GM12878 (cell line): ENCODE measurements around the gene ZNF445. TPM values are rescaled to one million over a fixed set of nuclear protein-coding genes. Genes with fewer than 3 reads are reported as not detected.

Experiments used
- ATAC-seq: fragments of 200-7000 bp; cut with Tn5 transposase; 3 replicates; pipeline ENCODE4 v1.9.1; 2020; ENCODE audit warnings: mild to moderate bottlenecking, moderate library complexity
- Bru-seq: library from RNA; stranded (reverse); fragments of 400-500 nt; gene quantifications from one replicate; lab custom pipeline; 2021; lab: Mats Ljungman, UMichigan
- BruChase-seq, 2 experiments: library from RNA; stranded (reverse); fragments of 400-500 nt; gene quantifications; one replicate each; lab custom pipeline; 2021; lab: Mats Ljungman, UMichigan
- BruUV-seq: library from RNA; stranded (reverse); fragments of 400-500 nt; replicated peaks from 2 replicates; lab custom pipeline; 2021; lab: Mats Ljungman, UMichigan
- CTCF ChIA-PET: fragments of 300-600 bp; sonication (Branson Sonifier 250); formaldehyde crosslinking; extraction: SDS; loops from one replicate; lab custom pipeline; 2021; ENCODE audit warnings: inconsistent platforms; lab: Yijun Ruan, JAX
- POLR2A ChIA-PET: fragments of 350-600 bp; formaldehyde crosslinking; extraction: SDS; loops from one replicate; lab custom pipeline; 2021; ENCODE audit warnings: inconsistent platforms; lab: Charles Lee
- RAD21 ChIA-PET: fragments of 300-600 bp; sonication (Branson Sonifier 250); formaldehyde crosslinking; loops from one replicate; lab custom pipeline; 2023; ENCODE audit warnings: antibody characterized with exemption; ENCODE audit not compliant: unreplicated experiment; lab: Charles Lee
- SMC1A ChIA-PET: fragments of 300-600 bp; sonication (Branson Sonifier 250); formaldehyde crosslinking; loops from one replicate; lab custom pipeline; 2023; ENCODE audit not compliant: unreplicated experiment, uncharacterized antibody; lab: Charles Lee
- DNase-seq: peaks from one replicate; pipeline ENCODE4 v3.0.0-alpha.2; 2011; ENCODE audit warnings: low read depth, low spot score
- FAIRE-seq: peaks from 3 replicates; lab custom pipeline; 2011; peaks lifted over from hg19 to GRCh38; lab: Jason Lieb, UNC
- H2AFZ ChIP-seq: 2 replicates; pipeline ENCODE4 v1.6.0; 2011; ENCODE audit warnings: low read depth, low read length, control low read depth; ENCODE audit not compliant: control insufficient read depth
- H3K27ac ChIP-seq: 2 replicates; pipeline ENCODE4 v1.5.1; 2011; ENCODE audit warnings: control low read depth; ENCODE audit not compliant: control insufficient read depth, insufficient read depth
- H3K27me3 ChIP-seq, 2 experiments: replicated peaks in 1 of 2; 2 replicates each; pipeline versions ENCODE4 v1.6.0 to v1.6.1; 2011; ENCODE audit warnings: low read length in 1 of 2; ENCODE audit not compliant: control insufficient read depth in 2 of 2, insufficient read depth in 2 of 2
- H3K36me3 ChIP-seq, 2 experiments: 2 replicates each; pipeline ENCODE4 v1.5.1; 2011; ENCODE audit warnings: low read length in 1 of 2; ENCODE audit not compliant: control insufficient read depth in 2 of 2, insufficient read depth in 2 of 2
- H3K4me1 ChIP-seq: 2 replicates; pipeline ENCODE4 v1.6.1; 2011; ENCODE audit warnings: mild to moderate bottlenecking, low read length, moderate library complexity, mixed read lengths; ENCODE audit not compliant: control insufficient read depth, insufficient read depth
- H3K4me2 ChIP-seq: 2 replicates; pipeline ENCODE4 v1.6.0; 2011; ENCODE audit warnings: control low read depth; ENCODE audit not compliant: control insufficient read depth, insufficient read depth
- H3K4me3 ChIP-seq: fragments of 200-600 bp; sonication (generic); 2 replicates; pipeline ENCODE4 v1.5.1; 2016
- H3K79me2 ChIP-seq: 2 replicates; pipeline ENCODE4 v1.6.0; 2011; ENCODE audit warnings: low read length; ENCODE audit not compliant: control insufficient read depth, insufficient read depth
- H3K9ac ChIP-seq: 2 replicates; pipeline ENCODE4 v1.8.0; 2011; ENCODE audit warnings: low read length, control low read depth, mixed read lengths; ENCODE audit not compliant: control insufficient read depth, insufficient read depth
- H3K9me3 ChIP-seq: replicated peaks from 3 replicates; pipeline ENCODE4 v1.5.1; 2011; ENCODE audit warnings: mild to moderate bottlenecking, low read length; ENCODE audit not compliant: control insufficient read depth, insufficient read depth
- H4K20me1 ChIP-seq: 2 replicates; pipeline ENCODE4 v1.6.0; 2011; ENCODE audit not compliant: control insufficient read depth, insufficient read depth
- CHD2 ChIP-seq: IDR thresholded peaks from 2 replicates; pipeline ENCODE4 v1.6.1; 2011; ENCODE audit warnings: low read depth, low read length, improper control_type of control experiment, borderline replicate concordance
- CREM ChIP-seq: IDR thresholded peaks from 2 replicates; pipeline ENCODE4 v1.6.1; 2014; ENCODE audit warnings: antibody characterized with exemption, low read depth
- MXI1 ChIP-seq: fragments of 150-350 bp; IDR thresholded peaks from 2 replicates; pipeline ENCODE4 v1.6.1; 2011; ENCODE audit warnings: low read depth, mild to moderate bottlenecking, inconsistent platforms, low read length, improper control_type of control experiment
- NBN ChIP-seq: fragments of 450-650 bp; IDR thresholded peaks from 2 replicates; pipeline ENCODE4 v1.6.1; 2016
- POU2F2 ChIP-seq: IDR thresholded peaks from 3 replicates; pipeline ENCODE4 v1.6.1; 2011; ENCODE audit warnings: low read depth, mild to moderate bottlenecking, low read length, borderline replicate concordance
- STAT1 ChIP-seq: fragments of 450-650 bp; conservative IDR thresholded peaks from 2 replicates; pipeline ENCODE4 v1.6.1; 2014; ENCODE audit warnings: antibody characterized with exemption, mild to moderate bottlenecking
- WGBS: methylation state at CpG from one replicate; pipeline ENCODE4 v1.1.6; 2016; ENCODE audit warnings: low lambda C conversion rate; ENCODE audit not compliant: insufficient replicate concordance, insufficient coverage; ENCODE audit errors: missing lambda C conversion rate; 5-methylcytosine and 5-hydroxymethylcytosine counted together
- in situ Hi-C: fragments of 300-500 bp; cut with MboI; formaldehyde crosslinking; loops from 9 replicates; pipeline ENCODE4 v1.14.3; 2018; ENCODE audit warnings: mixed read lengths
- intact Hi-C: fragments of 100-400 bp; cut with micrococcal nuclease; formaldehyde crosslinking; loops from one replicate; pipeline ENCODE4 v1.14.2; 2022; ENCODE audit not compliant: unreplicated experiment
- long read RNA-seq, 2 experiments: library from polyadenylated mRNA; unstranded; transcript quantifications; one replicate each; pipeline ENCODE4 v2.0.0, GENCODE V29; 2019 to 2020
- polyA minus RNA-seq, 3 experiments: library from RNA; depleted of rRNA, polyadenylated mRNA; stranded (reverse); fragments of >200 nt; gene quantifications; 2 replicates each; pipeline ENCODE4 v1.2.3, GENCODE V29; 2011
- polyA plus RNA-seq, 11 experiments: library from polyadenylated mRNA; depleted of rRNA in 4 of 11; unstranded in 6 of 11; stranded (reverse) in 5 of 11; fragments of >200 nt; fragmentation: Nextera tagmentation in 4 of 11; fragmentation: Illumina TruSeq in 1 of 11; extraction: Ambion mirVana in 4 of 11; extraction: Trizol in 1 of 11; gene quantifications; 1 replicate in 1 of 11; 2 replicates in 10 of 11; pipeline versions ENCODE4 v1.2.1 to v1.2.3, GENCODE V29; 2011 to 2016; ENCODE audit warnings: inconsistent platforms in 2 of 11, missing spikeins in 2 of 11, low read depth in 1 of 11
- total RNA-seq, 4 experiments: library from RNA; depleted of rRNA in 3 of 4; stranded (reverse); fragments of >200 nt in 3 of 4; fragmentation: Illumina TruSeq in 1 of 4; extraction: Trizol in 1 of 4; gene quantifications; 2 replicates each; pipeline versions ENCODE4 v1.2.1 to v1.2.3, GENCODE V29; 2013 to 2021
- TF ChIP-seq, protein P1 (sequence below): IDR thresholded peaks from 2 replicates; pipeline ENCODE4 v1.6.1; 2011; ENCODE audit warnings: borderline replicate concordance, low read depth, mild to moderate bottlenecking, moderate library complexity, low read length; ENCODE audit not compliant: insufficient read depth, poor library complexity, severe bottlenecking
- TF ChIP-seq, protein P2 (sequence below): IDR thresholded peaks from 2 replicates; pipeline ENCODE4 v1.6.1; 2011; ENCODE audit warnings: mild to moderate bottlenecking, low read depth, low read length, moderate library complexity; ENCODE audit not compliant: insufficient replicate concordance
- TF ChIP-seq, protein P3 (sequence below): fragments of 450-650 bp; IDR thresholded peaks from 2 replicates; pipeline ENCODE4 v1.6.1; 2017; ENCODE audit warnings: mild to moderate bottlenecking, moderate library complexity

Gene ZNF445
- 35.8 and 37.5 TPM in 2 replicates for total RNA-seq (2013; cell fraction: nucleolus; rRNA removed)
- total RNA-seq (2014; rRNA removed) (4.9 and 5.4 TPM in 2 replicates), total RNA-seq (2014; rRNA removed; fragmentation: Illumina TruSeq; extraction: Trizol) (7.6 and 9.0 TPM in 2 replicates), total RNA-seq (2021) (14.4 and 15.5 TPM in 2 replicates), polyA plus RNA-seq (2011; rRNA removed) (5.7 and 6.2 TPM in 2 replicates), polyA plus RNA-seq (2014; fragmentation: Illumina TruSeq; extraction: Trizol) (7.2 and 8.6 TPM in 2 replicates), polyA plus RNA-seq (2014; fragmentation: Nextera tagmentation; extraction: Ambion mirVana) (under 1 TPM; 0.80 to 0.85 TPM), polyA plus RNA-seq (2014; rRNA removed) (7.2 and 8.0 TPM in 2 replicates), polyA plus RNA-seq (2016; fragmentation: Nextera tagmentation; extraction: Ambion mirVana) (1 to 10 TPM; 3.5 to 4.4 TPM), polyA minus RNA-seq (2011; rRNA and poly(A)+ RNA removed) (13.0 and 13.4 TPM in 2 replicates), Bru-seq, nascent RNA (percentile 75 among the genes with signal in this experiment), BruChase-seq, experiment 1, labeled RNA remaining after a 6-hour chase (percentile 81 among the genes with signal in this experiment), BruChase-seq, experiment 2, labeled RNA remaining after a 2-hour chase (percentile 84 among the genes with signal in this experiment)
- 3.3 TPM for polyA plus RNA-seq (2011; ENCODE audit: low read depth)
- 3.9 and 4.0 TPM in 2 replicates for polyA plus RNA-seq (2011; cell fraction: cytosol; rRNA removed)
- 8.3 and 9.2 TPM in 2 replicates for polyA plus RNA-seq (2011; cell fraction: nucleus; rRNA removed)
- 4.3 TPM in 2 replicates for polyA plus RNA-seq (2012)
- 3.5 and 4.3 TPM in 2 replicates for polyA minus RNA-seq (2011; cell fraction: cytosol; rRNA and poly(A)+ RNA removed)
- polyA minus RNA-seq (2011; cell fraction: nucleus; rRNA and poly(A)+ RNA removed): 4.6 and 11.0 TPM in 2 replicates
- long read RNA-seq, experiment 1: 0 reads
- long read RNA-seq, experiment 2, full-length matches to known transcripts: 1 of 6 reads
- long read RNA-seq, experiment 2, partial matches to known transcripts: 0 of 6 reads
- long read RNA-seq, experiment 2, other reads (novel, unspliced or antisense): 5 of 6 reads

DNA sequence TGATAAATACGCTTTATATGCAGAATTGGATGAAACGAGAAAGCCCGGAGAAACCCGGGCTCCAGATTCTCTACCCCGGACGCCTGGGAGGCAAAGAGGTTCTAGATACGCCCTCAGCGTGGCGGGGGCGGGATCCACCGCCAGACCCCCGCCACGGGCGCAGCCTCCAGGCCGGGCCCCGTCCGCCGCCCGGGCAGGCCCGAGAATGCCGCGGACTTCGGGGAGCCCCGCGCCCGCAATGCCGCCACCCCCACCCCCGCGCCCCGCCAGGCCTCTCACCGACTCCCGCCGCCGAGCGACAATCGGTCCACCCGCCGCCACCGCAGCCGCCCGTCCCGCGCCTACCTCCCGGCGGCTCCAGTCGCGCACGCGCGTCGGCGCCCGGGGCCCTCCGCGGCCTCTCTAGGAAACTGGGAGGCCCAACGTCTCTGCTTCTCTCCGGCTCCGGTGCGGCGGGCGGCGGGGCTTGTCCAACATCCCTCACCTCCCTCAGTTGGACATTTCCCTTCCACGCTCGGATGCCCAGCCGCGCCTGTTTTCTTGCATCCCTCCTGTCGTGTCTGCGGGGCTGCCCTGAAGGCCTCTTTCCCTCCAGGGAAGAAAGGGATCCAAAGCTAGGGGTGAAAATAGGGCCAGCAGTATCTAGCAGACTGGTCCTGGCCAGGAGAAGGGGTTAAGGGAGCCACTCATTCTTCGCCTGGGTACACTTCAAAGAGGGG is at the start of gene ZNF445:
ZNF445 (minus strand) TSS at position 359 of the 719 bp plus-strand sequence. CDS start 22,121 bp downstream, outside the sequence.
- peaks cover 4% of the 10 kb centered on the region; the same call in 1 of the 2 replicates for H3K4me1 ChIP-seq
- ChIA-PET POLR2A (interaction anchor here (0.5 to 1.1 kb wide), 7 partner anchors 13 to 512 kb away, joined by 3 read pairs; no protein-coding TSS in a partner anchor), SMC1A (interaction anchor here (0.9 to 1.9 kb wide), 5 partner anchors 20 to 140 kb away, joined by 3 to 7 read pairs (median 5); no protein-coding TSS in a partner anchor), CTCF (interaction anchor here (0.6 to 1.7 kb wide), 5 partner anchors 15 to 240 kb away, joined by 3 to 5 read pairs (median 4); no protein-coding TSS in a partner anchor), RAD21 (interaction anchor here (1.1 to 1.5 kb wide), 4 partner anchors 33 to 139 kb away, joined by 4 to 5 read pairs (median 5); partner anchors contain the start of gene TCAIM)
- peak within 1 kb of the TSS; percentile 99 for H2AFZ ChIP-seq
- no peaks in the 10 kb centered on the region for H3K27me3 ChIP-seq
- peak; percentile 92 for ATAC-seq
- peak within 1 kb of the TSS; percentile 88 for H3K4me2 ChIP-seq
- H3K27ac ChIP-seq: peak within 1 kb of the TSS; percentile 27
- H3K36me3 ChIP-seq: no peaks in the 10 kb centered on the region
- peak within 1 kb of the TSS; percentile 82 for H3K4me3 ChIP-seq
- peak within 1 kb of the TSS; percentile 61 for H3K9ac ChIP-seq
- H4K20me1 ChIP-seq: no peaks in the 10 kb centered on the region
- WGBS: under 1% methylated on average over 44 of the region's 69 CpGs
- in situ Hi-C loops (no loop called here), intact Hi-C loops (loop anchor here (1.0 to 2.0 kb wide), 2 partner anchors 33 to 39 kb away; no protein-coding TSS in a partner anchor)
- no TSS peak for BruUV-seq
- peaks cover 27% of the 10 kb centered on the region for H3K79me2 ChIP-seq
- DNase-seq: no peak
- FAIRE-seq: no peak
- no peaks in the 10 kb centered on the region for H3K9me3 ChIP-seq
- TF ChIP-seq, protein P1, sequence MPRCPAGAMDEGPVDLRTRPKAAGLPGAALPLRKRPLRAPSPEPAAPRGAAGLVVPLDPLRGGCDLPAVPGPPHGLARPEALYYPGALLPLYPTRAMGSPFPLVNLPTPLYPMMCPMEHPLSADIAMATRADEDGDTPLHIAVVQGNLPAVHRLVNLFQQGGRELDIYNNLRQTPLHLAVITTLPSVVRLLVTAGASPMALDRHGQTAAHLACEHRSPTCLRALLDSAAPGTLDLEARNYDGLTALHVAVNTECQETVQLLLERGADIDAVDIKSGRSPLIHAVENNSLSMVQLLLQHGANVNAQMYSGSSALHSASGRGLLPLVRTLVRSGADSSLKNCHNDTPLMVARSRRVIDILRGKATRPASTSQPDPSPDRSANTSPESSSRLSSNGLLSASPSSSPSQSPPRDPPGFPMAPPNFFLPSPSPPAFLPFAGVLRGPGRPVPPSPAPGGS: no peak
- TF ChIP-seq, protein P2, sequence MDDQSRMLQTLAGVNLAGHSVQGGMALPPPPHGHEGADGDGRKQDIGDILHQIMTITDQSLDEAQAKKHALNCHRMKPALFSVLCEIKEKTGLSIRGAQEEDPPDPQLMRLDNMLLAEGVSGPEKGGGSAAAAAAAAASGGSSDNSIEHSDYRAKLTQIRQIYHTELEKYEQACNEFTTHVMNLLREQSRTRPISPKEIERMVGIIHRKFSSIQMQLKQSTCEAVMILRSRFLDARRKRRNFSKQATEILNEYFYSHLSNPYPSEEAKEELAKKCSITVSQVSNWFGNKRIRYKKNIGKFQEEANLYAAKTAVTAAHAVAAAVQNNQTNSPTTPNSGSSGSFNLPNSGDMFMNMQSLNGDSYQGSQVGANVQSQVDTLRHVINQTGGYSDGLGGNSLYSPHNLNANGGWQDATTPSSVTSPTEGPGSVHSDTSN: no peak
- TF ChIP-seq STAT1 (no peak), MXI1 (peak; percentile 59), POU2F2 (no peak), CHD2 (no peak), NBN (no peak), CREM (peak; percentile 9; the same call in 1 of the 2 replicates)
- TF ChIP-seq, protein P3, sequence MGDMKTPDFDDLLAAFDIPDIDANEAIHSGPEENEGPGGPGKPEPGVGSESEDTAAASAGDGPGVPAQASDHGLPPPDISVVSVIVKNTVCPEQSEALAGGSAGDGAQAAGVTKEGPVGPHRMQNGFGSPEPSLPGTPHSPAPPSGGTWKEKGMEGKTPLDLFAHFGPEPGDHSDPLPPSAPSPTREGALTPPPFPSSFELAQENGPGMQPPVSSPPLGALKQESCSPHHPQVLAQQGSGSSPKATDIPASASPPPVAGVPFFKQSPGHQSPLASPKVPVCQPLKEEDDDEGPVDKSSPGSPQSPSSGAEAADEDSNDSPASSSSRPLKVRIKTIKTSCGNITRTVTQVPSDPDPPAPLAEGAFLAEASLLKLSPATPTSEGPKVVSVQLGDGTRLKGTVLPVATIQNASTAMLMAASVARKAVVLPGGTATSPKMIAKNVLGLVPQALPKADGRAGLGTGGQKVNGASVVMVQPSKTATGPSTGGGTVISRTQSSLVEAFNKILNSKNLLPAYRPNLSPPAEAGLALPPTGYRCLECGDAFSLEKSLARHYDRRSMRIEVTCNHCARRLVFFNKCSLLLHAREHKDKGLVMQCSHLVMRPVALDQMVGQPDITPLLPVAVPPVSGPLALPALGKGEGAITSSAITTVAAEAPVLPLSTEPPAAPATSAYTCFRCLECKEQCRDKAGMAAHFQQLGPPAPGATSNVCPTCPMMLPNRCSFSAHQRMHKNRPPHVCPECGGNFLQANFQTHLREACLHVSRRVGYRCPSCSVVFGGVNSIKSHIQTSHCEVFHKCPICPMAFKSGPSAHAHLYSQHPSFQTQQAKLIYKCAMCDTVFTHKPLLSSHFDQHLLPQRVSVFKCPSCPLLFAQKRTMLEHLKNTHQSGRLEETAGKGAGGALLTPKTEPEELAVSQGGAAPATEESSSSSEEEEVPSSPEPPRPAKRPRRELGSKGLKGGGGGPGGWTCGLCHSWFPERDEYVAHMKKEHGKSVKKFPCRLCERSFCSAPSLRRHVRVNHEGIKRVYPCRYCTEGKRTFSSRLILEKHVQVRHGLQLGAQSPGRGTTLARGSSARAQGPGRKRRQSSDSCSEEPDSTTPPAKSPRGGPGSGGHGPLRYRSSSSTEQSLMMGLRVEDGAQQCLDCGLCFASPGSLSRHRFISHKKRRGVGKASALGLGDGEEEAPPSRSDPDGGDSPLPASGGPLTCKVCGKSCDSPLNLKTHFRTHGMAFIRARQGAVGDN: 0 out of 2 replicates have a peak, but pooled peaks have one; percentile 38
